HG03095 (cell line): ENCODE results near the gene PCA3.

ENCODE experiments used
- ATAC-seq: cut with Tn5 transposase; IDR thresholded peaks from one replicate; pipeline ENCODE4 v1.9.1; 2021; ENCODE audit warnings: moderate library complexity; ENCODE audit not compliant: unreplicated experiment

The PCA3 gene

GRCh38 chr9:76818271-76818670 lies 54.0 kb downstream of the PCA3 start:
- ATAC-seq = no peak

GRCh38 chr9:76820431-76820830 lies 56.2 kb downstream of the PCA3 start:
- ATAC-seq = no peak

- ATAC-seq = no peak
Observed at GRCh38 chr9:76827296-76828080, 63.2 kb downstream of the PCA3 start.

GRCh38 chr9:76828447-76828846 lies 64.2 kb downstream of the PCA3 start:
- ATAC-seq = no peak

- ATAC-seq = no peak
Observed at GRCh38 chr9:76835571-76836283, 71.5 kb downstream of the PCA3 start.
